Measurements from ENCODE around the gene CABP1.
"Not testable (repeated sequence)": the region's sequence is repeated elsewhere in the genome, so short reads cannot be mapped to it uniquely, and the experiment has no call there.

CABP1 gene

GRCh38 chr12:120639771-120640721 is at the start of gene CABP1:
TSS of gene CABP1 (plus strand) at chr12:120640626. CDS start at chr12:120640686, 60 bp downstream.
- no peak for DNase-seq (ENCODE audit: low spot score)

GRCh38 chr12:120590741-120591407 is 49.6 kb upstream of the CABP1 start:
- DNase-seq (ENCODE audit: low spot score) (no peak), FAIRE-seq (no peak)

More at GRCh38 chr12:120639771-120640721, at the start of gene CABP1:
- no peak for FAIRE-seq

- DNase-seq (ENCODE audit: low spot score) = no peak
- no peak for FAIRE-seq
Measured at GRCh38 chr12:120592121-120593049, 48.0 kb upstream of the CABP1 start.

- no peak for DNase-seq (ENCODE audit: low spot score)
- FAIRE-seq = no peak
Measured at GRCh38 chr12:120596901-120597300, 43.5 kb upstream of the CABP1 start.

GRCh38 chr12:120597861-120598260 is 42.6 kb upstream of the CABP1 start:
- FAIRE-seq (no peak), DNase-seq (ENCODE audit: low spot score) (no peak)

GRCh38 chr12:120598674-120599463 is 41.6 kb upstream of the CABP1 start:
- DNase-seq (ENCODE audit: low spot score) (peak; percentile 72), FAIRE-seq (peak; percentile 60)

GRCh38 chr12:120599672-120600552 is 40.5 kb upstream of the CABP1 start:
- DNase-seq (ENCODE audit: low spot score) = no peak
- no peak for FAIRE-seq

- FAIRE-seq; DNase-seq (ENCODE audit: low spot score): not testable (repeated sequence)
Measured at GRCh38 chr12:120602416-120602815, 38.0 kb upstream of the CABP1 start.

- FAIRE-seq = no peak
Measured at GRCh38 chr12:120610560-120610959, 29.9 kb upstream of the CABP1 start.

GRCh38 chr12:120611534-120611933 is 28.9 kb upstream of the CABP1 start:
- DNase-seq (ENCODE audit: low spot score); FAIRE-seq: not testable (repeated sequence)

More at GRCh38 chr12:120610560-120610959, 29.9 kb upstream of the CABP1 start:
- no peak for DNase-seq (ENCODE audit: low spot score)

GRCh38 chr12:120614848-120615247 is 25.6 kb upstream of the CABP1 start:
- no peak for FAIRE-seq
- no peak for DNase-seq (ENCODE audit: low spot score)

- not testable (repeated sequence) for FAIRE-seq; DNase-seq (ENCODE audit: low spot score)
Measured at GRCh38 chr12:120617193-120617592, 23.2 kb upstream of the CABP1 start.

GRCh38 chr12:120617767-120618166 is 22.7 kb upstream of the CABP1 start:
- not testable (repeated sequence) for FAIRE-seq

GRCh38 chr12:120618954-120619615 is 21.3 kb upstream of the CABP1 start:
- FAIRE-seq (no peak), DNase-seq (ENCODE audit: low spot score) (no peak)

More at GRCh38 chr12:120617767-120618166, 22.7 kb upstream of the CABP1 start:
- DNase-seq (ENCODE audit: low spot score) = not testable (repeated sequence)

- DNase-seq (ENCODE audit: low spot score) = no peak
- no peak for FAIRE-seq
Measured at GRCh38 chr12:120620624-120621023, 19.8 kb upstream of the CABP1 start.

- FAIRE-seq = no peak
- DNase-seq (ENCODE audit: low spot score) = no peak
Measured at GRCh38 chr12:120625557-120626419, 14.6 kb upstream of the CABP1 start.

- FAIRE-seq (no peak), DNase-seq (ENCODE audit: low spot score) (no peak)
Measured at GRCh38 chr12:120628919-120629318, 11.5 kb upstream of the CABP1 start.
